HS-5 (cell line): ENCODE measurements around the gene SHROOM2.

Experiments
- DNase-seq: peaks from one replicate; pipeline ENCODE4 v3.0.0-alpha.2; 2012; ENCODE audit warnings: low read depth

The SHROOM2 gene

GRCh38 chrX:9864011-9864410 is 77.8 kb downstream of the SHROOM2 start:
- no peak for DNase-seq

GRCh38 chrX:9865804-9866472 is 79.7 kb downstream of the SHROOM2 start:
- no peak for DNase-seq

- DNase-seq: no peak
These were observed 80.4 kb downstream of the SHROOM2 start for GRCh38 chrX:9866633-9867032.

GRCh38 chrX:9867226-9867625 is 81.0 kb downstream of the SHROOM2 start:
- no peak for DNase-seq

- DNase-seq: no peak
These were observed 81.5 kb downstream of the SHROOM2 start for GRCh38 chrX:9867753-9868152.

- DNase-seq: no peak
These were observed 85.6 kb downstream of the SHROOM2 start for GRCh38 chrX:9871701-9872268.

- DNase-seq: no peak
These were observed 87.1 kb downstream of the SHROOM2 start for GRCh38 chrX:9873360-9873759.

GRCh38 chrX:9873952-9874351 is 87.7 kb downstream of the SHROOM2 start:
- DNase-seq: no peak

GRCh38 chrX:9874483-9874882 is 88.3 kb downstream of the SHROOM2 start:
- no peak for DNase-seq

GRCh38 chrX:9875801-9876200 is 89.6 kb downstream of the SHROOM2 start:
- no peak for DNase-seq

- no peak for DNase-seq
These were observed 90.0 kb downstream of the SHROOM2 start for GRCh38 chrX:9876201-9876600.

GRCh38 chrX:9878146-9878820 is 92.1 kb downstream of the SHROOM2 start:
- DNase-seq: no peak

GRCh38 chrX:9880237-9880636 is 94.0 kb downstream of the SHROOM2 start:
- DNase-seq: no peak

- no peak for DNase-seq
These were observed 94.6 kb downstream of the SHROOM2 start for GRCh38 chrX:9880870-9881269.

- no peak for DNase-seq
These were observed 96.6 kb downstream of the SHROOM2 start for GRCh38 chrX:9882669-9883446.

- no peak for DNase-seq
These were observed 98.0 kb downstream of the SHROOM2 start for GRCh38 chrX:9884031-9884779.

GRCh38 chrX:9885150-9885549 is 98.9 kb downstream of the SHROOM2 start:
- no peak for DNase-seq

GRCh38 chrX:9887659-9888297 is 101.5 kb downstream of the SHROOM2 start:
- DNase-seq: no peak

- DNase-seq: no peak
These were observed 102.8 kb downstream of the SHROOM2 start for GRCh38 chrX:9888953-9889470.

GRCh38 chrX:9890681-9891091 is 104.5 kb downstream of the SHROOM2 start:
- no peak for DNase-seq

GRCh38 chrX:9895225-9895912 is 109.1 kb downstream of the SHROOM2 start:
- no peak for DNase-seq
